HEK293 (cell line): ENCODE data around the gene LPCAT2.
A peak's percentile ranks its signal among the peaks of the same experiment; 100 is the strongest.

Experiments used
- CTCF ChIA-PET: fragments of 350-600 bp; formaldehyde crosslinking; extraction: SDS; loops from one replicate; lab custom pipeline; 2021; ENCODE audit warnings: antibody characterized with exemption; lab: Yijun Ruan, JAX
- POLR2A ChIA-PET: fragments of 300-600 bp; formaldehyde crosslinking; extraction: SDS; loops from one replicate; lab custom pipeline; 2020; ENCODE audit warnings: antibody characterized with exemption, inconsistent platforms; lab: Yijun Ruan, JAX
- H3K27ac ChIP-seq: fragments of 200-500 bp; sonication (Bioruptor generic); 2 replicates; pipeline ENCODE4 v1.5.1; 2014; ENCODE audit warnings: low read depth, low read length, control low read depth, inconsistent platforms; ENCODE audit errors: extremely low read depth
- H3K36me3 ChIP-seq, 2 experiments: fragments of 200-500 bp in 1 of 2; sonication (Bioruptor generic) in 1 of 2; 1 replicate in 1 of 2; 2 replicates in 1 of 2; pipeline ENCODE4 v1.5.1; 2014 to 2017; ENCODE audit warnings: inconsistent platforms in 2 of 2, low read length in 2 of 2; ENCODE audit not compliant: control insufficient read depth in 2 of 2, insufficient read depth in 1 of 2
- H3K4me1 ChIP-seq: fragments of 200-500 bp; sonication (Bioruptor generic); 2 replicates; pipeline ENCODE4 v1.5.1; 2014; ENCODE audit warnings: mild to moderate bottlenecking, low read length, inconsistent platforms; ENCODE audit not compliant: control insufficient read depth, insufficient read depth
- H3K4me3 ChIP-seq: 2 replicates; pipeline ENCODE4 v1.5.1; 2011; ENCODE audit warnings: low read depth, mild to moderate bottlenecking, control low read depth, low read length, moderate library complexity
- H3K9me3 ChIP-seq: fragments of 200-500 bp; sonication (Bioruptor generic); 2 replicates; pipeline ENCODE4 v1.5.1; 2014; ENCODE audit warnings: low read depth, low read length, inconsistent platforms; ENCODE audit not compliant: control insufficient read depth, insufficient read depth
- ATF2 ChIP-seq: fragments of 450-650 bp; formaldehyde crosslinking; IDR thresholded peaks from 2 replicates; pipeline ENCODE4 v1.5.1; 2016; ENCODE audit warnings: missing biosample characterization, missing genetic modification characterization, low read depth
- BCL6B ChIP-seq: fragments of 450-650 bp; formaldehyde crosslinking; IDR thresholded peaks from 2 replicates; pipeline ENCODE4 v1.5.1; 2017; ENCODE audit warnings: missing biosample characterization, missing genetic modification characterization
- FEZF1 ChIP-seq: fragments of 450-650 bp; formaldehyde crosslinking; IDR thresholded peaks from 2 replicates; pipeline ENCODE4 v1.5.1; 2016; ENCODE audit warnings: missing biosample characterization, missing genetic modification characterization
- GLIS1 ChIP-seq: fragments of 450-650 bp; formaldehyde crosslinking; IDR thresholded peaks from 2 replicates; pipeline ENCODE4 v1.5.1; 2016; ENCODE audit warnings: missing biosample characterization, missing genetic modification characterization
- HIC1 ChIP-seq: fragments of 450-650 bp; formaldehyde crosslinking; IDR thresholded peaks from 2 replicates; pipeline ENCODE4 v1.5.1; 2016; ENCODE audit warnings: missing biosample characterization, missing genetic modification characterization
- KLF1 ChIP-seq: fragments of 450-650 bp; formaldehyde crosslinking; IDR thresholded peaks from 2 replicates; pipeline ENCODE4 v1.5.1; 2016; ENCODE audit warnings: missing biosample characterization, missing genetic modification characterization
- OSR2 ChIP-seq: fragments of 450-650 bp; formaldehyde crosslinking; IDR thresholded peaks from 2 replicates; pipeline ENCODE4 v1.5.1; 2016; ENCODE audit warnings: missing biosample characterization, missing genetic modification characterization
- PRDM10 ChIP-seq: fragments of 450-650 bp; formaldehyde crosslinking; IDR thresholded peaks from 2 replicates; pipeline ENCODE4 v1.5.1; 2016; ENCODE audit warnings: missing biosample characterization, missing genetic modification characterization
- REPIN1 ChIP-seq: fragments of 450-650 bp; formaldehyde crosslinking; IDR thresholded peaks from 2 replicates; pipeline ENCODE4 v1.5.1; 2017; ENCODE audit warnings: missing biosample characterization, missing genetic modification characterization, low read depth
- SALL2 ChIP-seq: fragments of 450-650 bp; formaldehyde crosslinking; IDR thresholded peaks from 2 replicates; pipeline ENCODE4 v1.5.0; 2017; ENCODE audit warnings: missing biosample characterization, mild to moderate bottlenecking, missing genetic modification characterization, borderline replicate concordance
- SP7 ChIP-seq: fragments of 450-650 bp; formaldehyde crosslinking; IDR thresholded peaks from 2 replicates; pipeline ENCODE4 v1.5.1; 2016; ENCODE audit warnings: missing biosample characterization, missing genetic modification characterization
- ZBTB11 ChIP-seq: fragments of 450-650 bp; formaldehyde crosslinking; conservative IDR thresholded peaks from 2 replicates; pipeline ENCODE4 v1.5.1; 2016; ENCODE audit warnings: low read depth, missing biosample characterization, missing genetic modification characterization
- ZBTB17 ChIP-seq: fragments of 450-650 bp; formaldehyde crosslinking; IDR thresholded peaks from 2 replicates; pipeline ENCODE4 v1.5.1; 2016; ENCODE audit warnings: missing biosample characterization, missing genetic modification characterization
- ZBTB20 ChIP-seq: fragments of 450-650 bp; formaldehyde crosslinking; IDR thresholded peaks from 2 replicates; pipeline ENCODE4 v1.5.1; 2016; ENCODE audit warnings: missing biosample characterization, missing genetic modification characterization
- ZNF2 ChIP-seq: fragments of 450-650 bp; formaldehyde crosslinking; IDR thresholded peaks from 2 replicates; pipeline ENCODE4 v1.5.1; 2016; ENCODE audit warnings: missing biosample characterization, missing genetic modification characterization
- ZNF585B ChIP-seq: fragments of 450-650 bp; formaldehyde crosslinking; IDR thresholded peaks from 2 replicates; pipeline ENCODE4 v1.5.1; 2016; ENCODE audit warnings: missing biosample characterization, missing genetic modification characterization
- ZNF629 ChIP-seq: fragments of 450-650 bp; formaldehyde crosslinking; IDR thresholded peaks from 2 replicates; pipeline ENCODE4 v1.5.1; 2017; ENCODE audit warnings: missing biosample characterization, missing genetic modification characterization
- ZNF664 ChIP-seq: fragments of 450-650 bp; formaldehyde crosslinking; IDR thresholded peaks from 2 replicates; pipeline ENCODE4 v1.5.1; 2016; ENCODE audit warnings: missing biosample characterization, missing genetic modification characterization
- ZNF768 ChIP-seq: fragments of 450-650 bp; formaldehyde crosslinking; IDR thresholded peaks from 2 replicates; pipeline ENCODE4 v1.5.1; 2018; ENCODE audit warnings: missing biosample characterization, mild to moderate bottlenecking, missing genetic modification characterization
- ZNF791 ChIP-seq: fragments of 450-650 bp; formaldehyde crosslinking; IDR thresholded peaks from 2 replicates; pipeline ENCODE4 v1.5.1; 2016; ENCODE audit warnings: missing biosample characterization, missing genetic modification characterization
- ZXDB ChIP-seq: fragments of 450-650 bp; formaldehyde crosslinking; IDR thresholded peaks from 2 replicates; pipeline ENCODE4 v1.5.1; 2016; ENCODE audit warnings: missing biosample characterization, missing genetic modification characterization

The LPCAT2 gene

GRCh38 chr16:55502801-55503366, 6.0 kb upstream of the LPCAT2 start:
- Histone ChIP-seq H3K36me3 (peaks cover 0 to 25% of the 10 kb centered on the region in 2 experiments; a peak in 1 of 3 replicates), H3K4me1 (peaks cover 15% of the 10 kb centered on the region), H3K9me3 (no peaks in the 10 kb centered on the region), H3K27ac (peak overlapping the region; percentile 19; the same call in 1 of the 2 replicates), H3K4me3 (no peak overlapping the region)
- CTCF ChIA-PET: interaction anchor here (0.7 to 4.5 kb wide), 7 partner anchors 15 to 266 kb away, joined by 3 to 35 read pairs (median 5); no protein-coding TSS in a partner anchor
- POLR2A ChIA-PET: interaction anchor here (0.7 kb wide), 1 partner anchor 338 kb away, joined by 3 read pairs; no protein-coding TSS in a partner anchor
- TF ChIP-seq ZNF664 (tag by site-specific recombination) (no peak), ZBTB11 (tag by site-specific recombination) (no peak), SP7 (tag by site-specific recombination) (peak; percentile 28), GLIS1 (peak; percentile 53), ZNF585B (tag by site-specific recombination) (no peak), ZBTB20 (peak; percentile 51), BCL6B (tag by site-specific recombination) (0 out of 2 replicates have a peak, but pooled peaks have one; percentile 21), HIC1 (tag by site-specific recombination) (0 out of 2 replicates have a peak, but pooled peaks have one; percentile 9), KLF1 (tag by site-specific recombination) (peak; percentile 28; the same call in 1 of the 2 replicates), ZBTB17 (tag by site-specific recombination) (peak; percentile 72), ZNF768 (tag by site-specific recombination) (no peak), ZXDB (0 out of 2 replicates have a peak, but pooled peaks have one; percentile 13), OSR2 (tag by site-specific recombination) (peak; percentile 89), ATF2 (tag by site-specific recombination) (no peak), ZNF791 (tag by site-specific recombination) (no peak), ZNF2 (tag by site-specific recombination) (no peak), ZNF629 (tag by site-specific recombination) (no peak), REPIN1 (tag by site-specific recombination) (no peak), FEZF1 (peak; percentile 30; the same call in 1 of the 2 replicates), SALL2 (tag by site-specific recombination) (no peak), PRDM10 (tag by site-specific recombination) (0 out of 2 replicates have a peak, but pooled peaks have one; percentile 45)
